ENCODE results near the gene PHF13.

Gene PHF13

GRCh38 chr1:6667139-6667538 lies 53.6 kb downstream of the PHF13 start:
- no peak for DNase-seq

- DNase-seq, result no peak
Measured at GRCh38 chr1:6668503-6668902, 55.0 kb downstream of the PHF13 start.

- DNase-seq, result no peak
Measured at GRCh38 chr1:6672558-6672957, 59.0 kb downstream of the PHF13 start.

Measured in eye (tissue), 1 donor.